M059J (cell line): ENCODE measurements around the gene RB1. TPM values are rescaled to one million over a fixed set of nuclear protein-coding genes. Genes with fewer than 3 reads are reported as not detected.
"Not testable (repeated sequence)": the region's sequence is repeated elsewhere in the genome, so short reads cannot be mapped to it uniquely, and the experiment has no call there.

Experiments
- DNase-seq: peaks from one replicate; pipeline ENCODE4 v3.0.0-alpha.2; 2012; ENCODE audit warnings: low read depth
- total RNA-seq: library from RNA; depleted of rRNA; stranded (reverse); fragments of >200 nt; shearing (Covaris generic); gene quantifications from 2 replicates; pipeline ENCODE4 v1.2.3, GENCODE V29; 2014

Gene RB1
- total RNA-seq, 1 experiment from 2014 or later = 5.6 TPM

DNA sequence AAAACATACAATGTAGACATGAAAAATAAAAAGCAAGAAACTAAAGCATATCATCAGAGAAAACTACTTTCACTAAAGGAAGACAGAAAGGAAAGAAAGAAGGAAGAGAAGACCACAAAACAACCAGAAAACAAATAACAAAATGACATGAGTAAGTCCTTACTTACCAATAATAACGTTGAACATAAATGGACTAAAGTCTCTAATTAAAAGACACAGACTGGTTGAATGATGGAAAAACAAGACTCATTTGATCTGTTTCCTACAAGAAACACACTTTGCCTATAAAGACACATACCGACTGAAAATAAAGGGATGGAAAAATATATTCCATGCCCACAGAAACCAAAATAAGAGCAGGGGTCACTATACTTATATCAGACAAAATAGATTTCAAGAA, 46.0 kb downstream of the RB1 start:
- DNase-seq = no peak

DNA sequence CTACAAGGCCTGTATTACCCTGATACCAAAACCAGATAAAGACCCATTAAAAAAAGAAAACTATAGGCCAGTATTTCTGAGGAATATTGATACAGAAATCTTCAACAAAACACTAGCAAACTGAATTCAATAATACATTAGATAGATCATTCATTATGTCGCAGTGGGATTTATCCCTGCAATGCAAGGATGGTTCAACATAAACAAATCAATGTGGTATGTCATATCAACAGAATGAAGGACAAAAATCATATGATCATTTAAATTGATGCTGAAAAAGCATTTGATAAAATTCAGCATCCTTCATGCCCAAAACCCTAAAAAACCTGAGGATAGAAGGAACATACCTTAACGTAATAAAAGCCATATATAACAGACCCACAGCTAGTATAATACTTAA, 50.0 kb downstream of the RB1 start:
- DNase-seq = no peak

DNA sequence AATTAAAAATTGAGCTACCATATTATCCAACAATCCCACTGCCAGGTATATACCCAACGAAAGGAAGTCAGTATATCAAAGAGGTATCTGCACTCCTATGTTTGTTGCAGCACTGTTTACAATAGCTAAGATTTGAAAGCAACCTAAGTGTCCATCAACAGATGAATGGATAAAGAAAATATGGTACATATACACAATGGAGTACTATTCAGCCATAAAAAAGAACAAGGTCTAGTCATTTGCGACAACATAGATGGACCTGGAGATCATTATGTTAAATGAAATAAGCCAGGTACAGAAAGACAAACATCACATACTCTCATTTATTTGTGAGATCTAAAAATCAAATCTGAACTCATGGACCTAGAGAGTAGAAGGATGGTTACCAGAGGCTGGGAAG, 52.0 kb downstream of the RB1 start:
- DNase-seq = not testable (repeated sequence)

DNA sequence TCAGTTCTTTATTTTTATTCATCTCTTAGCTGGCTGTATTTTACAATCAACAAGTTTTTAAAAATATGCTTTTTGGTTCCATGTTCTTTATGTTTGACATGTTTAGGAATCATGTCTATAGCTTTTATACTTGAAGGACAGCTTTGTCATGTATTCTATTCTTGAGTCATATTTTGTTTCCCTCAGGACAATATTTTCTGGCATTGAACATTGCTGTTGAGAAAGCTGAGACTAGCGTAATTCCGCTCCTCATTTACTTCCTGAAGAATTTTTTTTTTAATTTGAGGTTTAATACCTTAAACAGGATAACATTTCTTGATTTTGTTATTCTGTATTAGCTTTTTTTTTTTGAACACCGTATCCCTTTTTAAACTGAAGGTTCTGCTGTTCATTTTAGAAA, 53.2 kb downstream of the RB1 start:
- no peak for DNase-seq

DNA sequence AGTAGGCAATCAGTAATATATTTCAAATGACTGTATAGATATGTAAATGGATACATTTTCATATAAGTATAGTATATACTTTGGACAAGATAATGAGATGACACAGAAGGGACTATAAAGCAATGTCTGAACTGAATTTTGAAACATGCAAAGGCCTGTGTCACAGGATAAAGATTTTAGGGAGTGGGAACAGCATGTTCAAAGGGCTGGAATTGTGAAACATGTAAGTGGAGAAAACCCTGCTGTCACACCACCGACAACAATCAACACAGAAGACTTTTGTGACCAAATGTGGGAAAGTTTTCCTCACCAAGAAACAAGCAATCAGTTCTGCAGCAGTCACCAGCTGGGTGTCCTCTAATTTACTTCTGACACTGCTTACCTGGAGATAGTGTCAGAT, 66.4 kb downstream of the RB1 start:
- DNase-seq = no peak

DNA sequence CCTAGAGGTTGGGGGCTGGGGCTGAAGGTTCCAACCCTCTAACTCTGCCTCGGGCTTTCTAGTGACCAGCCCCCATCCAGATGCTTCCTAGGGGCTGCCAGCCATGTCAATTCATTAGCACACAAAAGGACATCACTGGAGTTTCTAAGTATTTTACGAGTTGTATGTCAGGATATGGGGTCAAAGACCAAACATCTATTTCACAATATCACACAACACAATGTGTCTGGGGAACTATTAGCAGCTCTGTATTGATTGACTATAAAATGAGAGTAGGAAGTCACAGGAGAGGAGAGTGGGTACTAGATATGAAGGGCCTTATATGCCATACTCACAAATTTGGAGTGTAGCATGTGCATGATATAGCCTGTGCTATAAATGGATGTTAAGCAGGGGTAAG, 67.3 kb downstream of the RB1 start:
- no peak for DNase-seq

DNA sequence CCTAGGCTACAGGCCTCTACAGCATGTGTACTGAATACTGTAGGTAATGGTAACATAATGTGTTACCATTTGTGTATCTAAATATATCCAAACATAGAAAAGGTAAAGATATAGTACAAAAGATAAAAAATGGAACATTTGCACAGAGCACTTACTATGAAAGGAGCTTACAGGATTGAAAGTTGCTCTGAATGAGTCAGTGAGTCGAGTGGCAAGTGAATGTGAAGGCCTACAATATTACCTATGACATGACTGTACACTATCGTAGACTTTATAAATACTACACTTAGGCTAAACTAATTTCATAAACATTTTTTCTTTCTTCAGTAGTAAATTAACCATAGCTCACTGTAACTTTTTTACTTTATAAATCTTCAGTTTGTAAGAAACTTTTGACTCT, 74.3 kb downstream of the RB1 start:
- no peak for DNase-seq

DNA sequence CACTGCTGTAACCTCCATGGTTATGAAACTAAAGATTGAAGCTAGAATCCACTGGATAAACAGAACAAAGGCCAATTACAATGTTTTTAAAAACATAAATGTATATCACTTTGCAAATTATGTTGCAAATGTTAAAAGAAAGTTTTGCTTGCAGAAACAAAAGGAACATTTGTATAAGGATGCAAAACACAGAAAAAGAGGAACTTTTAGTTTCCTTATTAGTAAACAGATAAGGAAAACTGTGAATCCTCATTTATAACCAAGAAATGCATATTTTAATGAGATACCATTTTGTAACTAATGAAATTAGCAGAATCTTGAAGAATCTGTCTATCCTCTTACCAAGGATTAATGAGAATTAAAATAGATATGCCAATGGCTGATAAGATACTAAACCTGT, 77.0 kb downstream of the RB1 start:
- DNase-seq = no peak

DNA sequence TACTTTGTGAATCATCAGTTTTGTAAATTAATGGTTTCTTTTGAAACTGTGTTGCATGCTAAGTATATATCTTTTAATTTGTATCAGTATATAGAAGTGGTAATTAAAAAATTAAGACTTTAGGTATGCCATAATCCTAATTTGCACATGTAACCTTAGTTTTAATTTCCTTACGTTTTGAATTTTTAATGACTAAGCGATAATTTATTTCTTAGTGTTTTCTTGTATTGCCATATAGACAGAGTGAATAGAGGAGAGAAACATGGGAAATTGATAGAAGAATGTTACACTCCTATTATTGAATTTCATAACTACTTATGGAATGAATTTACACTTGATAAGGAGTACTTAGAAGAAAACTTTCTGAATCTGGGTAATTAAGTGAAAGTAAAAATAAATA, 79.8 kb downstream of the RB1 start:
- DNase-seq = no peak

DNA sequence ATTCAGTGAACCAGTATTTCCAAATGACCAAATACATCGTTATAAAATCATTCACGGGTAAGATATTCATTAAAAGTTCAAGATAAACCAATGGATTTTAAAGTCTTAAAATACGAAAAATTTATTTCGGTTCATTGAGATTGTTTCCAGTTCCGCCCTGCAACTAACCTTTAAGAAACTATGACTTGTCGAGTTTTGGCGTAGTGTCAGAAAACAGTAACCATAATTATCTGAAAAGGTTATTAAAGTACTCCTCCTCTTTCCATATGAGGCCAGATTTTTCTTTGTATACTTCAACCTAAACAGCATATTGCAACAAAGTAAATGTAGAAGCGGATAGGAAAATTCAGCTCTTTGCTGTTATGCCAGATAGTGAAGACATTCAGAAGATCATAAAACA, 83.3 kb downstream of the RB1 start:
- no peak for DNase-seq

DNA sequence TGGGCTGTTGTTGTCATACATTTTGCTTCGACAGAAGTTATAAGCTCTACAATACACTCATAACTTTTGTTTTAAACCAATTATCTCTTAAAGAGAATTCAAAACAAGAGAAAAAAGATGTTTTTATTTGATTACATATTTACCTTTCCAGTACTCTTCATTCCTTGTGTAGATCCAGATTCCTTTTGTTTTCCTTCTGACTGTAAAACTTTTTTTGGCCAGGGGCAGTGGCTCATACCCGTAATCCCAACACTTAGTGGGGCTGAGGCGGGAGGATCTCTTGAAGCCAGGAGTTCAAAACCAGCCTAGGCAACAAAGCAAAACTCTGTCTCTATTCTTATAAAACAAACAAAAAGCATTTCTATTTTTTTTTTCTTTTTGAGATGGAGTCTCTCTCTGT, 87.7 kb downstream of the RB1 start:
- no peak for DNase-seq

DNA sequence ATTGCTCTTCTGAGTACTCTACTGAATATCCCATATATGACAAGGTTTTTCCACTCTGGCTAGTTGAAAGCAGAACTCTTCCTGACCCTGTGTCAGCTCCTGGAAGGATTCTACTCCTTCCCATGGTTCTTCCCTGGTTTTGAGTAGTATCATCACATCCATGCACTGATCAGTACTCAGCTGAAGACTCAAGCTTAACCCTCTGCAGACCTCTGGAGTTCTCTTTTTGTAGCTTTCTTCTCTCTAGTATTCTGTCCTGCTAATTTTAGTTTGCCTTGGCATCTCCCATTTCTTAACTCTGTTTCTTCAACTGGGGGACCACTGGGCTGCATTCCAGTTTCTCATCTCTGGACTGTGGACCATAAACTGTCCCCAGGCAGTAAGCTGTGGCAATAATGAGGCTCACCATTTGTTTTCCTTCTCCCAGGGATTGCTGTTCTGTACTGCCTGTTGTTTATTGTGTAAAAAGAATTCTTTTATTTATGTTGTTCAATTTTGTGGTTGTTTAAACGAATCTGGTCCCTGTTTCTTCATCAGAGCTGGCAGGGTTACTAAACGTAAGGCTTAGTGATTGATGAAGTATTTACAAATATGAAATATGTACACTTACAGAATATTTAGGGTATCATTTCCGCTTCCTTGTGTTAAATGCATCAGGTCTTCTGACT, 89.6 kb downstream of the RB1 start:
- no peak for DNase-seq

DNA sequence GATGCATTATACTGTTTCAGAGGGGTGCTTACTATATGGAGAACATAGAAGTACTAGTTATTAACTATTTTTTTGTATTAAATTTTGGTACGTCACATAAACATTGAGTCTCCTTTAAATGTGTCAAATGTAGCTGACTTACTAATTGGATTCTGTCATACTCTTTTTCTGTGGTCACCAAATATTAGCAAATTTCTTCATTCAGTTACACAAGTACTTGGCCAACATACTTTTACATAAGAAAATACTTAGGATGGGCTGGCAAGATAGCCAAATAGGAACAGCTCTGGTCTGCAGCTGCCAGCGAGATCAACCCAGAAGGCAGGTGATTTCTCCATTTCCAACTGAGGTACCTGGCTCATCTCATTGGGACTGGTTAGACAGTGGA, 90.1 kb downstream of the RB1 start:
- no peak for DNase-seq

DNA sequence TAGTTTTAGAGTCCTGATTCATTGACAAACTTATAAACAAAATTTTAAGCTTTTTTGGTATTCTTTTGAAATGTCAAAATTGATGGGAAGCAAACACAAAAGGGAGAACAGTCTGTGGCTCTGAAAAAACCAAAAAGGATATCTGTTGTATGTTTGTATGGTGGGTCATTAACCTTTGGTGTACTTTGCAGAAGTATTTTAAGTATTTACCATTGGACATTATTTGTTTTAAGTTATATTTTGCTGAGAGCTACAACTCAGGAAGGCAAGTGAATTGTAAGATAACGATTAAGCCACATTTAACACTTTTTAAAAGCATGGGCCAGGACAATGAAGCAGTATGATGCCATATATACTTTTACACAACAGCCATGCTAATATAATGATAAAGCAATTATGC, 94.2 kb downstream of the RB1 start:
- no peak for DNase-seq

DNA sequence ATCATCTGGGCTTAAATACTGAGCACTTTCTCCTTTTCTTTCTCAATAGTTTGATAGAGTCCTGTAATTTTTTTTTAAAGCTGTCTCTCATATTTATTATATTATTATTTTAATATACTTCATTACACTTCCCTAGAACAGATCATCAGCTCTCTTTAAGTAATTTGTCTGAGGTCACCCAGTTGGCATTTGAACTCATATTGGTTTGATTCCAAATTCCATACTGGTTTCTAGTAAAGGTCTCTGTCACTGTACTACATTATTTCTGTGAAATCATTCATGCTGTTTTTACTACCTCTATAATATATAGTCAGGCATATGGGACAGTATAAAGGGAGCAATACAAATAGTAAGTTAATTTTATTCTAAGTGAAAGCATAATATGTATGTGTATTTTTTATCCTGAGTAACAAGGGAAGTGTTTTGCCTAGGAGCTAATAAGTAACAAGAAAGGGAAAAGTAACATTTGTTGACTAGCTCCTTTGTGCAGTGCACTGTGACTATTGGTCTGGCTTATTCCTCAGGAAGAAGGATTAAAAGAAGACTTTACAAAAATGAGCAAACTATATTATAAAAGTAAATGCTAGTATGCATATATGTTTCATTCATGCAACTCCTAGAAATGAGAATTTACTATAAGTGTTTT, 95.0 kb downstream of the RB1 start:
- DNase-seq = no peak

DNA sequence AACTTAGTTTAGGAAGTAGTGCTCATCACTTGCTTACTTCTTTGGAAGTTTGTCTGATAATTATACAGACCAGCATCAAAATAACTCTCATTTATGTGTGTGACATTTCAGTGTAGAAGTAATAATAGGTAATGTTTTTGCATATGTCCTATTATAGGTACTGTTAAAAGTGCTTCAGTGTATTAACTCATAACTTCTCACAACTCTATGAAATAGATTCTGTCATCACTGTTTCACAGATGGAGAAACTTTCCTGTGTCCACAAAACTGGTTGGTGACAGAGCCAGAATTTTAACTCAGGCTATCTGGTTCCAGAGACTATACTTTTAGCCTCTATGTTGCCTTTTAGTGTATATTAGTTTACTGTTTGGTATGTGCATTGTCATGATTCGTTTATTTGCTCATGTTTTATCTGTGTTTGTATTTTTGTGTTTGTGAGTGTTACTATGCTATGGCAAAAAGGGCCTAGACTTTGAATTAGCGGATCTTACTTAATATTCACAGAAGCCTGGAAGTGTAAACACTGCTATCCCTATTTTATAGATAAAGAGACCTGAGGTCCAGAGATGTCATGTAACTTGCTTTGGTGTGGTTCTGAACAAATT, 96.6 kb downstream of the RB1 start:
- DNase-seq = no peak

DNA sequence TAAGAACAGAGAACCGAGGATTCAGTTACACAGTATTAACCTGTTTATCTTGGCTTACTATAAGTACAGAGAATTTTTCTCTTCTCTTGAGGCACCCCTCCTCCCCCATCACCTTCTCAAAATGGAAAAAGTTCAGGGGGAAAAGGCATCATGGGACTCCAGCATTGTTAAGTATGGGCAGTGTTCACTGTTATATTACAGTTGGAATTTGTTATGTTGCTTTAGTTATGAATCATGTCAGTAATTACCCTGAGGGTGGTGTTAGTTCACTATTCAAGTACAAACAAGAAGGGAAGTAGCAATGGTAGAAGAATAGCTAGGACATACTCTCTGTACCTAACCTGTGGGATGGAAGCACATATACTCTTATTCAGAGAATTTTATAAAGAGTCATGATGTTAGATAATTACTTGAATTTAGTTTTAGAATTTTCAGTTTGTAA, 97.3 kb downstream of the RB1 start:
- DNase-seq = peak; percentile 68

DNA sequence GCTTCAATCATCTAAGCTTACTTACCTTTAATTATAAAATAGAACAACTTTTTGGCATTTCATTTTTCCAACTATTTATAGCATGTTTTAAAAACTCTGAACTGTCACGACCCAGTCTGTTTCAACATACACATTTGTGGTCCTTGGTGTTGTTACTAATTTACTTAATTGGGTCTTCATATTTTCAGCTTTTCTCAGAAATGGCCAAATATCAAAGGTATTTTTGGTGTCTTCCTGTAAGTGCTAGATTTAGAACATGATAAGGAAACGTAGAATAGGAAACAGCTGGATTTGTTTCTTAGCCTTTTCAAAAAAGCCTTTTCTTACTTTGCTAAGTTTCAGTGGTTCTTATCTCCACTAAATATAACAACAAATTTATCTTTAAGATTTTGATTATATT, 97.9 kb downstream of the RB1 start:
- DNase-seq = no peak

DNA sequence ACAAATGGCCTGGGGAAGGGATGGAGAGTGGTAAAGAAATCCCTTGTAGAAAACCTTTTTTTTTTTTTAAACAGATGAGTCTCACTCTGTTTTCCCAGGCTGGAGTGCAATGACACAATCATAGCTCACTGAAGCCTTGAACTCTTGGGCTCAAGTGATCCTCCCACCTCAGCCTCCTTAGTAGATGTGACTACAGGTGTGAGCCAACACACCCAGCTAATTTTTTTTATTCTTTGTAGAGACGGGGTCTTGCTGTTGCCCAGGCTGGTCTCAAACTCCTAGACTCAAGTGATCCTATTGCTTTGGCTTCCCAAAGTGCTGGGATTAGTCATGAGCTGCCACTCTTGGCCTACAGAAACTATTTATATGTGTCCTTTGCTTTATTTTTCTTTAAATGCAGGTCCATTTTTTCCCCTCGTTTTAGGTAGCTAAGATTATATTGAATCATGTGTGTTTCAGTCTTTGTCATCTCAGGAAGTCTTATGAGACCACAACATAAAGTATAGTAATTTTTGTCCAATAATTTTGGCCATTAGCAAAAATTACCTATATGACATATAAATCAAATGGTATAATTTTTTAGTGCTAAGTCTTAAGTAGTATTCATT, 98.9 kb downstream of the RB1 start:
- no peak for DNase-seq

DNA sequence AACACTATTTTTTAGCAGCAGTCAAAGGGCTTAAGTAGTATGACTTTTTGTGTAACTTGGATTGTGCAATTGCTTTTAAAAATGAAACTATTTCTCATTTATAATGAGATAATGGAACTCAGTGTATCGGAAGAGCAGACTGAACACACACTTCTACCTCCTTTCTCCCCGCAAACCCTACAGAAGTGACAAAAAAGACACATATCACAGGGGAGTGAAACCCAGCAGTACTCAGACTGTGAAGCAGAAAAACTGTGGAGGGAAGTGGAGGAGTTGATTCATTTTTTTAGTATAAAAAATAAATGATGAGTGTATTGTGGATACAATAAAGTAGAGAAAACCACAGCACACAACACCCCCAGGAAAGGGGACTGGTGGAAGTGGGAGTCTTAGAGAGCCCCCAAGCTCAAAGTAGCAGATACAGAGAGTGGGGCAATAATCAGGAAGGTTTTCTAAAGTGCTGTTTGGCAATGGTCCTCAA, 99.6 kb downstream of the RB1 start:
- DNase-seq = no peak

DNA sequence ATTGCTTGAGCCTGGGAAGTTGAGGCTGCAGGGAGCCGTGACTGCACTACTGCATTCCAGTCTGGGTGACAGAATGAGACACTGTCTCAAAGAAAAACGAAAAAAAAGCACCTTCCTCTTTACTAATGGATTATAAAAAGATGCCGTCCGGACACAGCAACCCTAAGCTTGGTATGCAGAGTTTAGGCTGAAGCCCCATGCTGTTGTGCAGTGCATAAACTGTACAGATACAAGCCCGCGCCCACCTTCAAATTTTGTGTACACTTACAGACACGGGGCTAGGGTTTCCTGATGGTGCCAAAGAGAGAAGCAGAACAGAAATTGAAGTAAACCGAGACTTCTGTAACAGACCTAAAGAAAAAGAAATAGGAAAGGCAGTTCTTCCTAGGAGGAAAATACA, 100.4 kb downstream of the RB1 start:
- no peak for DNase-seq

DNA sequence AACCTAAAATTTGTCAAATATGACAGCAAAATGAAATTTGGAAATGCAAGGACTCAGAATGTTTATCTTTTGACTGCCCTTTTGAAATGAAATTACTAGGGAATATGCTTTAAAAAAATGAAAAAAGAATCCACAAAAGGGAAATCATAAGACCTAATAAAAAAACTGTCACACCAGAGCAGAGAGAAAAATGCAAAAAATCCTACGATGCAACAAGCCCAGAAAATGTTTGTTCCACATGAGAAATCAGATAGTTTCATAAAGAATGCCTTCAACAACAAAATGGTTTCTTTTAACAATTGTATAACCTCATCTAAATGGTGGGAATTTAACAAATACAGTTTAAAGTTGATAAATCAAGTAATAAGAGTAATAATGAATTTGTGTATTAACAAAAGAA, 101.4 kb downstream of the RB1 start:
- no peak for DNase-seq

DNA sequence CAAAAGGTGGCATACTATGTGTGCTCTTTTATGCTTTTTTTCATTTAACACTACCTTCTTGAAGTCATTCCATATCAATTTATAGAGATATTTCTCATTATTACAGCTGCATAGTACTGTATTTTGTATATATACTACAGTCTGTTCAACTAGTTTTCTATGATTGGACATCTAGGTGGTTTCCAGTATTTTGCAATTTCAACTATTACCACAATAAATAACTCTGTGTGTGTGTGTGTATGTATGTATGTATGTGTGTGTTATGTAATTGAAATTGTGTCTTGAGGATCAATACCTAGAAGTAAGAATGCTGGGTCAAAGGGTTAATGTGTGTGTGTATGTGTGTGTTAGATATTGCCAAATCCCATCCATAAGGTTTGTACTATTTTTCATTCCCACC, 102.3 kb downstream of the RB1 start:
- no peak for DNase-seq
